T-helper 1 cell (primary cell): ENCODE data around the gene NFIB.

Experiments
- DNase-seq, 5 donors: peaks; one replicate each; pipeline ENCODE4 v3.0.0-alpha.2; 2012 to 2020

The NFIB gene

DNA sequence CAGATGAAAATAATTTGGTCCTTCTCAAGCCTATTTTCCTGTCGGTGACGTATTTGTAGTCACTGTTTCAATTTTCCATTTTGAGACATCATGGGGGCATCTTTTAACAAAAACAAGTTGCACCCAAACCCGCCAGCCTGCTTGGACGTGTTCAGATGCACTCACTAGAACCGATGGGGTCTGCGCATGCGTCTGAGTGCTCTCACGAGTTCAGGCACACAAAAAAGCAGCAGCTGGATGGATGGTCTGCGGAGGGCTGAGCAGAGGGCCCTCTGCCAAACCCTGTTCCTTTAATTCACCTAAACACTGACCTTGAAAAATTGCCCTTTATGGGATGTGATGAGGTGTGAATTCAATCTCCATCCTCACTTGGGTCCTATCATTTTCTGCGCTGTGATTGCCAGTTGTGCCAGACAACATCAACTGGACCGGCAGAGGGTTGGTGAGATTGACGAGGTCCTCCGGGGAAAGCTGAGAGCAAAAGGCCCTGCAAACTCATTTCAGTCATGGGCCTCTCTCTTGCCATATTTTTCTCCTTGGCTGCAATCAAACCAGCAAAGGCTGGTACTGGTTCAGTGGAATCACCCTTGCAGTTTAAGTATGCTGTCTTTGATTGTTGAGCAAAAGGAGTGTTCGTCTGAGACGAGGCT, 251.9 kb downstream of the NFIB start:
- DNase-seq = no peak

- no peak for DNase-seq
Measured at GRCh38 chr9:14058325-14058688, 255.6 kb downstream of the NFIB start.

DNA sequence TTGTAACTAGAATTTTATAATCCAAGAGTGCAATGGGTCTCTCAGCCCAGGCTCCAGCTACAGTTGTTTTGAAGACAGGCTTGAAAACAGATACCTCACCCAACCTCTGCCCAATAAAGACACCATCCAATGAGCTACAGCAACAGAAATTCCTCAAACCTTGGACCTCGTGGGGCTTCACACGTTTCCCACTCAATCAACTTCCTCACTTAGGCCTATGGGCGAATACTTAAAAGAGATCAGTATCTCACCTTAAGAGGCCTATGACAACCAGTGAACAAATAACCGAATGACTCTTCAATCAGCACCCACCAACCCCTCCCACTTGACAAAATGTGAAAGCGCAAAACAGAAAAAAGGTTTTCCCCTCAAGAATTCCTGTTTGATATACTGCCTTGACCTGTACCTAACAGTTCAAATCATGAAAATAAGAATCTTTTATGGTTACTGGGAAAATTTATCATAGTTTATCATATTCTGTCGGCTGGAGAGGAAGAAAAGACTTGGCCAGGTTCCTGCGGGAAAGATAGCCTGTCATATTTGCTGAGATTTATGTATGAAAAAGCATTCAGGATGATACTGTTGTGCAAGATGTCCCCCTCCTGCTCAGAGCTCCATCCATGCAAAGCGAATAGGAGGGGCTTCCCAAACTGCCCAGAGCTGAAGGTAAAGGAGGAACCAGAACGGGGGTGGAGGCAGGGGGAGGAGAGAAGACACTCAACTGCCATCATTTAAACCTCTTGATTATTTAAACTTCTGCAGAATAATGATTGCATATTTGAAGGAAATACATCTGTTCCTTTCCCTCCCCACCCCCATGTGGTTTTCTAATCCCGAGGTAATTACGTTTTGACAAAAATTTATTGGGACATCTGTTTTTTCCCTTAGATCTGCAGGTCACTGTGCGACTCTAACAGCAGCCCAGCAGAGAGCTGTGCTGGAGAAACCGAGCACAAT, 256.3 kb downstream of the NFIB start:
- DNase-seq = no peak

DNA sequence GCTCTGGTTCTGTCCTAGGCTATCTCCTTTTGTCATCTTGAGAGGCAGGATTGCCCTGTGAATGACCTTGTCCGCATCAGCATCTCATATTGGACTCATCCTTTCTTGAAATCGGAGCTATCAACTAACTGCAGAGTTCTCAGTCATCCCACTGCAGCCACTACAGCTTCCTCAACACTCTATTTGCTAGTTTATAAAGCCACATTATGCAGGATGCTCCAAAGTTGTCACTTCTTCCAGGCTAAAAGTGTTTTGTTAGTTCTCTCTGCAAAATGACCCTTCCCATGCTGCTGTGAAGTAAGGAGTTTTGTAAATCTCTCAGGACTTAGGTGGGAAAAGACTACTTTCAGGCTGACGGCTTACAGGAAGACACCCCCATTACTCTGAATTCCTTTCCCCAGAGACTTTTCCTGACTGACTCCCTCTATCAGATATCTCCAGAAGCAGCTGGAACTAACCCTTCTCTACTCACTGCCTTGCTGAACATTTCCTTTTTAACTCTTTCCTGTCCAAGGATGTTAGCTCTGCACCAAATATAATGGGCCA, 257.6 kb downstream of the NFIB start:
- DNase-seq = no peak

DNA sequence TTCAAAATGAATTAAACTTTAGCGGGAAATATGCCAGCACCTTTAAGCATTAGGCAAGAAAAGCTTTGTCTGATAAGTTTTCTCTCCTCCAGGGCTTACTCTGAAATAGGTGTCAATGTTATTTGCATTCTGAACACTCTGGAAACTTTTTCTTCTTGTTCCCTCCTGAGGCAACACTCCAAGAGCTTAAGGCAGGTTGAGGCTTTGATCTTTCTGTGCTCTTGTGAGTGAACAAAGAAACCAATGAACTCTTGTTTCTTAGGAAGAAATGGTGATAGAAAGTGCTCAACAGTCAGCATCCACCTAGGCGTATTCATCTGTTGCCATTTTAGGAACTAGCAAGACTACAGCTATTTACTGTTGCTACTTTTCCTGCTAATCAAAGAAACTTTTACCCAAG, 259.8 kb downstream of the NFIB start:
- no peak for DNase-seq

DNA sequence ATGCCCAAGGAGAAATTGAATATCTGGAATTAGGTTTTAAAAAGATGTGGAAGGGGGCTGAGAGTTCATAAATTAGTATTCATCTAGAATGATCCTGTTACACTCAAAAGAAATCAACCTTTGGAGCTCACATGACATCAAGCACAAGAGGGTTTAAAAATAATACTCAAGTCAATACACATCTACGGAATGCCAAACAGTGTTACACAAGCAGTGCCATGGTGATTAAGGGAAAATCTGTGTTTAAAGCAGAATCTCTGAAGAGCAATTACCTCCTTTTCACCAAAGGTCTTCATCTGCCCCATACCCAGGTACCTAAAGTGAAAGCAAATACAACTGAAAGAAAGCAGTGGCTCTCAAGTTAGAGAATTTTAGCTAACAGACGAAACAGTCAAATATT, 261.6 kb downstream of the NFIB start:
- no peak for DNase-seq

- no peak for DNase-seq
Measured at GRCh38 chr9:14051419-14051818, 262.5 kb downstream of the NFIB start.

DNA sequence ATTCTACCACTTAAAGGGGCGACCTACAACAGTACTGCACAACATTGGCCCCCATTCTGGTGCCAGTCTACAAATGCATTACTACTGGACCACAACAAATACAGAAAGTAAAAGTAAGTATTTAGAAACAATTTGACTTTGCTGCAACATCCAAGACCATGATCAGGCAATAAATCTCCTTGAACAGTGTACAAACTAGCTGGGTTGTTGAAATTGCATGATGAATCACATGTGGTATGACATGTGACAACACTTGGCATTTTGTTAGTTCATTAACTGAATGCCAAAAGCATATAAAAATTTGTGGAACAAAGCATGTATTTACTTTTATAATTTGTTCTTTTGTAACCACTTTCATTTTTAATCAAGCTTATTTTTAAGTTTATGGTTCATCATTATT, 270.5 kb downstream of the NFIB start:
- DNase-seq = no peak

DNA sequence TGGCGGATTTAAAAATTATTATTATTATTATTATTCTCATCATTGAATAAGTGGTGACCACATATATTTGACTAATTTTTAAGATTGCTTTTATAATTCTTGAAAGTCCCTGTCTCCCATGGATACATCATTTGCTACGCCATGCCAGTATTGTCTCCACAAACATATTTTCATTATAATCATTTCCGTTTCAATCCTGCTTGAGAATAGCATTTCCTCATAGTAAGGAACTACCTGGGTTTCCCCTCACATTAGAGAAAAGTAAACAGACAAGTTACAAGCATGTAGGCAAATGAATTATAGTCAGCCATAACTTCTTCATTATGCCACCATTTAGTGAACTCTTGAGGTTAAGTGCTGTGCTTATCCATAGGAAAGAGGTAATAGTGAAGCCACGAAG, 276.6 kb downstream of the NFIB start:
- DNase-seq = no peak

DNA sequence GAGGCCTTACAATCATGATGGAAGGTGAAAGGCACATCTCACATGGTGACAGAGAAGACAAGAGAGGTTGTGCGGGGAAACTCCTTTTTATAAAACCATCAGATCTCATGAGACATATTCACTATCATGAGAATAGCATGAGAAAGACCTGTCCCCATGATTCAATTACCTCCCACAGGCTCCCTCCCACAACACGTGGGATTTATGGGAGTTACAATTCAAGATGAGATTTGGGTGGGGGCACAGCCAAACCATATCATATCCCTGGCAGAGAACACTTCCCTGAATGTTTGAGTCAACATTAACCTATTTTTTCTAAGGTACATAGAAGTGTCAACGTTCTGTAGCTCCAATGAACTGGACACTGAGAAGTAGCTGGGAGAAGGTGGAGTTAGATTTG, 280.9 kb downstream of the NFIB start:
- DNase-seq = no peak
